Smooth muscle cell (in vitro differentiated cells): ENCODE results near the gene ZNF385C. TPM values are rescaled to one million over a fixed set of nuclear protein-coding genes. Genes with fewer than 3 reads are reported as not detected.

ENCODE experiments used
- DNase-seq: peaks from one replicate; lab custom pipeline; 2025; ENCODE audit not compliant: unreplicated experiment; lab: John Stamatoyannopoulos, UW
- H2AFZ ChIP-seq: fragments of 200-600 bp; sonication (generic); 2 replicates; pipeline ENCODE4 v1.6.0; 2016; ENCODE audit warnings: antibody characterized with exemption, low read depth, mild to moderate bottlenecking
- H3F3A ChIP-seq: fragments of 200-600 bp; sonication (generic); 2 replicates; pipeline ENCODE4 v1.6.0; 2017; ENCODE audit warnings: antibody characterized with exemption, low read depth
- H3K27ac ChIP-seq: fragments of 200-600 bp; sonication (generic); 2 replicates; pipeline ENCODE4 v1.5.1; 2016; ENCODE audit warnings: low read depth, mild to moderate bottlenecking
- H3K27me3 ChIP-seq: fragments of 200-600 bp; sonication (generic); 2 replicates; pipeline ENCODE4 v1.6.1; 2016; ENCODE audit warnings: low read depth, mild to moderate bottlenecking
- H3K36me3 ChIP-seq: fragments of 200-600 bp; sonication (generic); 2 replicates; pipeline ENCODE4 v1.5.1; 2016; ENCODE audit warnings: low read depth
- H3K4me1 ChIP-seq: fragments of 200-600 bp; sonication (generic); 2 replicates; pipeline ENCODE4 v1.5.1; 2016; ENCODE audit warnings: low read depth
- H3K4me2 ChIP-seq: fragments of 200-600 bp; sonication (generic); 2 replicates; pipeline ENCODE4 v1.6.0; 2016; ENCODE audit warnings: mild to moderate bottlenecking
- H3K4me3 ChIP-seq: fragments of 200-600 bp; sonication (generic); 2 replicates; pipeline ENCODE4 v1.5.1; 2016; ENCODE audit warnings: mild to moderate bottlenecking
- H3K79me2 ChIP-seq: fragments of 200-600 bp; sonication (generic); 2 replicates; pipeline ENCODE4 v1.6.0; 2016; ENCODE audit warnings: low read depth, mild to moderate bottlenecking
- H3K9ac ChIP-seq: fragments of 200-600 bp; sonication (generic); 2 replicates; pipeline ENCODE4 v1.6.0; 2016; ENCODE audit warnings: low read depth
- H3K9me3 ChIP-seq: fragments of 200-600 bp; sonication (generic); replicated peaks from 2 replicates; pipeline ENCODE4 v1.5.1; 2016; ENCODE audit warnings: low read depth
- H4K20me1 ChIP-seq: fragments of 200-600 bp; sonication (generic); 2 replicates; pipeline ENCODE4 v1.6.0; 2016; ENCODE audit warnings: low read depth
- WGBS: methylation state at CpG from one replicate; pipeline ENCODE4 v1.1.7; 2016; ENCODE audit warnings: low lambda C conversion rate; 5-methylcytosine and 5-hydroxymethylcytosine counted together
- polyA plus RNA-seq: library from polyadenylated mRNA; unstranded; fragments of >200 nt; fragmentation: Nextera tagmentation; extraction: Ambion mirVana; gene quantifications from 2 replicates; pipeline ENCODE4 v1.2.1, GENCODE V29; 2016
- total RNA-seq: library from RNA; depleted of rRNA; stranded (reverse); fragments of >200 nt; gene quantifications from 2 replicates; pipeline ENCODE4 v1.2.3, GENCODE V29; 2014
- TF ChIP-seq, protein P1 (sequence below): fragments of 200-600 bp; sonication (generic); IDR thresholded peaks from 2 replicates; pipeline ENCODE4 v1.5.1; 2017; ENCODE audit warnings: borderline replicate concordance, mild to moderate bottlenecking, antibody characterized with exemption; ENCODE audit not compliant: insufficient read depth, poor library complexity, severe bottlenecking

Gene ZNF385C
- total and polyA plus RNA-seq, 2 experiments from 2014 or later: 0.45 to 0.70 TPM

DNA sequence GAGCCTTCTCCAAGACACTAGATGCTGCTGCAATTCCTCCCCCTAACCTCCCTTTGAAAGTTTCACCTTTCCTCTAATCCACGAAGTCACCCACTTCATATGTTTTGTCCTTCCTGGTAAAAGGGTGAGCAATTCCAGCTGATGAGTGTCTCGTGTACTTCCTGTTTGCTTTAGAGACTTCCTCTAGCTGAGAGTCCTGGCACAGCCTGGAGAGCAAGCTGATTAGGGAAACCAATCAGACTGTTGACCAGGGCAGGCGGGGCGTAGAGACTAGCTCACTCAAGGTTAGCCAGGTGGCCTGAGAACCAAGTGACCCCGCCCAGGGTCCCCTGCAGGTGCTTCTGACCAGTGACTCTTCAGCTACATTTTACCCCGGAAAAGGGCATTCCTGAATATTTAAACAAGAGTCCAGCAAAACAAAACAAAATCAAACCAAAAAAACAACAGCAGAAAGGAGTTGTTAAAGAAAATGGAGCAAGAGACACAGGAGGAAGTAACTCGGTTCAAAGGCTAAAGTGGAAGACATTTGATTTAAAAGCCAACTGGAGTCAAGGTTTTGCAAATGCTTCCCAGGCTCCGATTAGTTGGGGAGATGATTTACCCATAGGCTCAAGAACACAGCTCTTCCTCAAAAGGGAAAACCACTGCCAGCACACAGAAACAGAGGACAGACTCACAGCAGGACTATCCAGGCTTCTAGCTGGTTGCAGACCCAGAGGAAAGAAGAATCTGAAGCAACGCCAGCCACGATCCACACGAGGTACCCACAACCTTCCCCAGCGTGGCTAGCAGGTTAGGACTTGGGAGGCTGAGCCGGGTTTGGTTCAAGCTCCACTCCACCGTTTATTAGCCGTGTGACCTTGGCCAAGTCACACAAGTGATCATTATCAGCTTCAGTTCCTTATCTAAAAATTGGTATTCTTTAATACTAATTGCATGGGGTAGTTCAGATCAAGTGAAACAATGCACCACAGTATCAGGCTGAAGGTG is 37.7 kb upstream of the ZNF385C start:
- Histone ChIP-seq H3K4me3 (no peak overlapping the region), H3K79me2 (peaks cover 72% of the 10 kb centered on the region), H3K9ac (no peak overlapping the region), H3K4me2 (no peak overlapping the region), H3K27ac (peak overlapping the region; percentile 22), H4K20me1 (peaks cover 97% of the 10 kb centered on the region), H3K36me3 (no peaks in the 10 kb centered on the region), H3K4me1 (peaks cover 8% of the 10 kb centered on the region), H2AFZ (no peak overlapping the region), H3F3A (peaks cover 11% of the 10 kb centered on the region), H3K27me3 (no peaks in the 10 kb centered on the region), H3K9me3 (no peaks in the 10 kb centered on the region)
- TF ChIP-seq, protein P1, sequence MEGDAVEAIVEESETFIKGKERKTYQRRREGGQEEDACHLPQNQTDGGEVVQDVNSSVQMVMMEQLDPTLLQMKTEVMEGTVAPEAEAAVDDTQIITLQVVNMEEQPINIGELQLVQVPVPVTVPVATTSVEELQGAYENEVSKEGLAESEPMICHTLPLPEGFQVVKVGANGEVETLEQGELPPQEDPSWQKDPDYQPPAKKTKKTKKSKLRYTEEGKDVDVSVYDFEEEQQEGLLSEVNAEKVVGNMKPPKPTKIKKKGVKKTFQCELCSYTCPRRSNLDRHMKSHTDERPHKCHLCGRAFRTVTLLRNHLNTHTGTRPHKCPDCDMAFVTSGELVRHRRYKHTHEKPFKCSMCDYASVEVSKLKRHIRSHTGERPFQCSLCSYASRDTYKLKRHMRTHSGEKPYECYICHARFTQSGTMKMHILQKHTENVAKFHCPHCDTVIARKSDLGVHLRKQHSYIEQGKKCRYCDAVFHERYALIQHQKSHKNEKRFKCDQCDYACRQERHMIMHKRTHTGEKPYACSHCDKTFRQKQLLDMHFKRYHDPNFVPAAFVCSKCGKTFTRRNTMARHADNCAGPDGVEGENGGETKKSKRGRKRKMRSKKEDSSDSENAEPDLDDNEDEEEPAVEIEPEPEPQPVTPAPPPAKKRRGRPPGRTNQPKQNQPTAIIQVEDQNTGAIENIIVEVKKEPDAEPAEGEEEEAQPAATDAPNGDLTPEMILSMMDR: no peak
- 78% methylated on average over 15 of the region's 15 CpGs for WGBS
- DNase-seq: no peak

DNA sequence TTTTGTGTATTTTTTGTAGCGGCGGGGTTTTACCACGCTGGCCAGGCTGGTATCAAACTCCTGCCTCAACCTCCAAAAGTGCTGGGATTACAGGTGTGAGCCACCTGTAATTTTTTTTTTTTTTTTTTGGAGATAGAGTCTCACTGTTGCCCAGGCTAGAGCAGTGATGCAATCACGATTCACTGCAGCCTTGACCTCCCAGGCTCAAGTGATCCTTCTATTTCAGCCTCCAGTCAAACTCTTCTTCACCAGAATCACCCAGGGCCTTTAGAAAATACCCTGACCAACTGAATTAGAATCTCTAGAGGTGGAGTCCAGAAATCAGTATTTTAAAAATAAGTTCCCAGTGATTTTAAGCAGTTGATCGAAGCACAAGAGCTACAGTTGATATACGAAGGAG is 36.9 kb upstream of the ZNF385C start:
- DNase-seq: no peak
- Histone ChIP-seq H3K9me3 (no peaks in the 10 kb centered on the region), H3K27ac (peak overlapping the region; percentile 22), H3K36me3 (no peaks in the 10 kb centered on the region), H3K79me2 (peaks cover 74% of the 10 kb centered on the region), H3K9ac (no peak overlapping the region), H3K4me3 (no peak overlapping the region), H3K4me1 (peaks cover 8% of the 10 kb centered on the region), H3K4me2 (no peak overlapping the region), H3K27me3 (no peaks in the 10 kb centered on the region), H4K20me1 (peaks cover 99% of the 10 kb centered on the region), H3F3A (peaks cover 7% of the 10 kb centered on the region), H2AFZ (no peak overlapping the region)
- 96% methylated on average over 6 of the region's 6 CpGs for WGBS
- TF ChIP-seq, protein P1: no peak

DNA sequence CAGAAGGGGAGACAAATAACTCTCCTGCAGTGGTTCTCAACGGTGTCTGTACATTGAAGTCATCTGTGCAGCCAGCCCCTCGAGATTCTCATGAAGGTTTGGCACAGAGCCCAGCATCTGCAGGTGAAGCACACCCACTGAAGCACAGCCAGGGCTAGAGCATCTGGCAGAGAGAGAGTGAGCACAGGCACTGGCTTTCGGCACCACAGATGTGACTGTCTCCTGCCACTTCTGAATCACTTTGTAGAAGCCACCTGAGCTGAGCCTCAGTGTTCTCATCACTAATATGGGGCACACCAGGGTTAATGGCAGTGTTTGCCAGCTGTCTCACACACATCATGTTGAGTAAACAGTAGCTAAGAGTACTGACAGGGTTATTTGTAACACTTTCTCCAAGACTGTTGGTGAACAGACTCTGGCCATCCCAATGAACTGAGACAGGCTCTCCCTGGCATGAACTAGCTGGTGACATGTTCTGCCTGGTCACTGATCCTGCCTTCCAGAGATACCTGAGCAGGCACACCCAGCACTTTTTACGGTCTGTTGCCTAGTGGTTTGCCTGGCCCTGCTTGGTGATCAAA is 35.3 kb upstream of the ZNF385C start:
- Histone ChIP-seq H2AFZ (no peak overlapping the region), H3K9ac (no peak overlapping the region), H4K20me1 (peaks cover 94% of the 10 kb centered on the region), H3K27ac (peak overlapping the region; percentile 70), H3K79me2 (peaks cover 59% of the 10 kb centered on the region), H3K27me3 (no peaks in the 10 kb centered on the region), H3K9me3 (no peaks in the 10 kb centered on the region), H3K4me3 (no peak overlapping the region), H3K4me2 (peak overlapping the region; percentile 51), H3K36me3 (no peaks in the 10 kb centered on the region), H3F3A (peaks cover 7% of the 10 kb centered on the region), H3K4me1 (peaks cover 8% of the 10 kb centered on the region)
- TF ChIP-seq, protein P1: no peak
- 88% methylated on average over 4 of the region's 4 CpGs for WGBS
- DNase-seq: no peak
